Muscle layer of colon (tissue), 2 donors: ENCODE measurements around the gene LRRC19.

Experiments used
- H3K27ac ChIP-seq: one replicate; pipeline ENCODE4 v1.7.0; 2013; ENCODE audit warnings: low read depth, mild to moderate bottlenecking, low read length, moderate library complexity
- H3K27me3 ChIP-seq, 2 donors: one replicate each; pipeline ENCODE4 v1.7.0; 2013; ENCODE audit warnings: low read length in 2 of 2, mild to moderate bottlenecking in 2 of 2; ENCODE audit not compliant: insufficient read depth in 2 of 2, control insufficient read depth in 1 of 2
- H3K36me3 ChIP-seq: one replicate; pipeline ENCODE4 v1.7.0; 2013; ENCODE audit warnings: mild to moderate bottlenecking, low read length; ENCODE audit not compliant: insufficient read depth
- H3K4me1 ChIP-seq: one replicate; pipeline ENCODE4 v1.7.0; 2013; ENCODE audit warnings: mild to moderate bottlenecking, low read length; ENCODE audit not compliant: insufficient read depth
- H3K4me3 ChIP-seq, 2 donors: one replicate each; pipeline ENCODE4 v1.7.0; 2013; ENCODE audit warnings: low read length in 2 of 2, low read depth in 1 of 2, mild to moderate bottlenecking in 1 of 2, moderate library complexity in 1 of 2
- H3K9ac ChIP-seq: one replicate; pipeline ENCODE4 v1.7.0; 2013; ENCODE audit warnings: low read length
- H3K9me3 ChIP-seq: one replicate; pipeline ENCODE4 v1.7.0; 2013; ENCODE audit warnings: mild to moderate bottlenecking, low read length
- donor health status: abdominal sarcoma.
- donor health status: Adenocarcinoma of cecum.

LRRC19 gene

DNA sequence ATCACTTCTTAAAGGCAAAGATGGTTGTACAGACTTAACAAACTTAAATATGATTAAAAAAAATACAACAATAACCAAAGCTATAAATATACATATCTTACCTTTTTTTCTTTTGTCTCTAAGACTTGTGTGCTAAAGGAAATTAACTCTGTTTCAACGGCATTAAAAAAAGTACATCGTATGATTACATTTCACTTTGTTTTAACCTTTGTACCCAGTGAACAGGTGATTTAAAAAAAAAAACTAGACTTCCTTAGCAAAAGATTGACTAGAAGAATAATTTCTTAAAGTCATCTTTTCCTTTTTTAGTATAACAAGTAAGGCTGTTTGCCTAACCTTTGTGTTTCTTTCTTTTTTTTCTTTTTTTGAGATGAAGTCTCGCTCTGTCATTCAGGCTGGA lies at the start of gene LRRC19:
Gene LRRC19 (minus strand): TSS at position 182 of the 400 bp plus-strand sequence. CDS start 5,978 bp downstream, outside the sequence.
- Histone ChIP-seq H3K4me1 (no peaks in the 10 kb centered on the region), H3K4me3 (no peak within 1 kb of the TSS), H3K27ac (no peak within 1 kb of the TSS), H3K9me3 (no peaks in the 10 kb centered on the region), H3K27me3 (no peaks in the 10 kb centered on the region), H3K36me3 (no peaks in the 10 kb centered on the region), H3K9ac (no peak within 1 kb of the TSS)

- H3K27me3 ChIP-seq: no peaks in the 10 kb centered on the region
- H3K9ac ChIP-seq: no peak overlapping the region
- no peaks in the 10 kb centered on the region for H3K9me3 ChIP-seq
- no peaks in the 10 kb centered on the region for H3K4me1 ChIP-seq
- no peak overlapping the region for H3K4me3 ChIP-seq
- H3K27ac ChIP-seq: peak overlapping the region; percentile 21
- no peaks in the 10 kb centered on the region for H3K36me3 ChIP-seq
Observed at GRCh38 chr9:27054841-27055240, 49.4 kb upstream of the LRRC19 start.

GRCh38 chr9:27054125-27054524 lies 48.7 kb upstream of the LRRC19 start:
- H3K4me1 ChIP-seq: peaks cover 4% of the 10 kb centered on the region
- H3K4me3 ChIP-seq: no peak overlapping the region
- no peak overlapping the region for H3K27ac ChIP-seq
- no peaks in the 10 kb centered on the region for H3K27me3 ChIP-seq
- no peak overlapping the region for H3K9ac ChIP-seq
- no peaks in the 10 kb centered on the region for H3K36me3 ChIP-seq
- no peaks in the 10 kb centered on the region for H3K9me3 ChIP-seq

DNA sequence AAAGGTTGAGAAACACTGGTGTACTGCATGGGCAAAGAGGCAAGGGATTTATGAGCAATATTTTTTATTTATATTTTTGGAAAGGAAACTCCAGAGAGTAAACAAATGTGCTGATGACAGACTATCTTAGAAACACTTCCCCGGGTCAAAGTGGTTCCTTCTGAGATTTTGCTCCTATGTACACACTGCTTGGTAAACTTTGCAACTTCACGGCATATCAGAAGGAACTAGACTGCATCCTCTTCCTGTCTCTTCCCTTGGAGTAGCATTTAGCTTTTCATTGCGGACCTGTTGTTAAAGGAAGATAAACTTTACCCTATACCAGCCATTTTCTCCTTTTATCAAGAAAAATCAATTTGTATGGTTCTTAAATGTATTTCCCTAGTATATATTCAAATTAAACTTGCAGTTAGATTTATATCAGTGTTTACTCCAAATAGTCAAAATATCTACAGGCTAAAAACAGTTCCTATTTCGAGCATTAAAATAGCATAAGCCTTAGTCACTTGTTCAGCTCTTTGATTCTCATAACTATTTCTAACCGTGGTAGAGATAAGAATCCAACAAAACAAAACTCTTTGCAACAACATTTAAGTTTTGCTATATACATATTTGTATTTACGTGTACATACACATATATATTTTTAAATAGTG lies 48.0 kb upstream of the LRRC19 start:
- no peak overlapping the region for H3K4me3 ChIP-seq
- H3K9me3 ChIP-seq: no peaks in the 10 kb centered on the region
- H3K27ac ChIP-seq: no peak overlapping the region
- no peaks in the 10 kb centered on the region for H3K27me3 ChIP-seq
- peaks cover 5% of the 10 kb centered on the region for H3K4me1 ChIP-seq
- H3K36me3 ChIP-seq: no peaks in the 10 kb centered on the region
- no peak overlapping the region for H3K9ac ChIP-seq

DNA sequence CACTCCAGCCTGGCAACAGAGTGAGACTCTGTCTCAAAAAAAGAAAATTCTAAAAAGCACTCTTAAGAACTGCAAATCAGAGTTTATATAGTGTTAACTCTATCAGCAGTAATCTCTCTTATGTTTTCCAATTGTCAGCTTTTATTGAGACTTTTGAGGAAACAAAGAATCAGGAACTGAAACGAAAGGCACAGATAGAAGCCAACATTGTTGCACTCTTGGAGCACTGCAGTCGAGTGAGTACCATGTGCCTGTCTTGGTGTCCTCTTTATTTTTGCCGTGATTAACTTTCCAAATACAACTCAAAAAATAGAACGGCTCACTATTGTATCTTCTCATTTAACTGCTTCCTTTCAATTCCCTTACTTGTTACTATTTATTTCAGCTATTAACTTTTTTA lies 41.7 kb upstream of the LRRC19 start:
- Histone ChIP-seq H3K9ac (no peak overlapping the region), H3K36me3 (no peaks in the 10 kb centered on the region), H3K27me3 (no peaks in the 10 kb centered on the region), H3K27ac (no peak overlapping the region), H3K4me3 (no peak overlapping the region), H3K4me1 (peaks cover 5% of the 10 kb centered on the region), H3K9me3 (no peaks in the 10 kb centered on the region)

DNA sequence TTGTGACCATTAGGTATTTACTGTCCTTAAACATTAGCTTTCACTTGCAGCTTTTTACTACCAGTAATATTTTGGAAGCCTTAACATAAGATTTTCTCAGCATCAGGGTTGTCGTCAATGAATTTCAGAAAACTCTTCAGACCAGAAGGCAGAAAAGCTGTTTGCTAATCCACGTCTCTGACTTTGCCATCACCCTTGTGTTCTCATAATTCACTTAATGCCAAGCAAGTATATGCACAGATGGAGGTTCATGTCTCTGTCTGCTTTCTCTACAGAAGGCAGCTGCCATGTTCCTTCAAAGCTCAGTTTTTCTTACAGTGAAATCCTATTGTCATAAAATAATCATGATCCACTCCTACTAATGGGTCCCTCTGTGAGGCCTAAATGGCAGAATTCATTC lies 37.7 kb upstream of the LRRC19 start:
- H3K36me3 ChIP-seq: no peaks in the 10 kb centered on the region
- no peak overlapping the region for H3K4me3 ChIP-seq
- no peak overlapping the region for H3K27ac ChIP-seq
- no peaks in the 10 kb centered on the region for H3K4me1 ChIP-seq
- no peaks in the 10 kb centered on the region for H3K9me3 ChIP-seq
- H3K9ac ChIP-seq: no peak overlapping the region
- H3K27me3 ChIP-seq: no peaks in the 10 kb centered on the region

GRCh38 chr9:27042476-27042875 lies 37.0 kb upstream of the LRRC19 start:
- Histone ChIP-seq H3K9me3 (no peaks in the 10 kb centered on the region), H3K9ac (no peak overlapping the region), H3K27ac (no peak overlapping the region), H3K27me3 (no peaks in the 10 kb centered on the region), H3K4me3 (no peak overlapping the region), H3K4me1 (no peaks in the 10 kb centered on the region), H3K36me3 (no peaks in the 10 kb centered on the region)

- H3K9ac ChIP-seq: no peak overlapping the region
- no peaks in the 10 kb centered on the region for H3K4me1 ChIP-seq
- no peak overlapping the region for H3K4me3 ChIP-seq
- no peaks in the 10 kb centered on the region for H3K36me3 ChIP-seq
- H3K9me3 ChIP-seq: no peaks in the 10 kb centered on the region
- H3K27ac ChIP-seq: no peak overlapping the region
- no peaks in the 10 kb centered on the region for H3K27me3 ChIP-seq
Observed at GRCh38 chr9:27041746-27042145, 36.3 kb upstream of the LRRC19 start.

DNA sequence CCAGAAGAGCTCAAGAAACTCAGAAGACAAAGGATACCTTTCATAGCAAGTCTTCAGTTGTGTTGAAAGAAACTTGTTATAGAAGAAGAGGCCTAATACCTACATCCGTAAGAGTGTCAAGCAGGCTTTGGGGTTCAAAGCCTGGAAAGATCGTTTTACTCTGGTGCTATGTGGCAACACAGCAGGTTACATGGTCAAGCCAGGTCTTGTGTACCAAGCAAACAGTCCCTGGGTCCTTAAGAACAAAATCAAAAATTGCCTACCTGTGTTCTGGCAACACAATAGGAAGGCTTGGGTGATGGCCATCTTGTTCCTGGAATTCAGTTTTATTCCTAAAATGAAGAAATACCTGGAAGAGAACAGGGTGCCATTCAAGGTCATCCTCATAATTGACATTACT lies 32.0 kb upstream of the LRRC19 start:
- H3K4me1 ChIP-seq: no peaks in the 10 kb centered on the region
- no peak overlapping the region for H3K9ac ChIP-seq
- H3K4me3 ChIP-seq: no peak overlapping the region
- no peaks in the 10 kb centered on the region for H3K27me3 ChIP-seq
- H3K9me3 ChIP-seq: no peaks in the 10 kb centered on the region
- no peak overlapping the region for H3K27ac ChIP-seq
- H3K36me3 ChIP-seq: no peaks in the 10 kb centered on the region

DNA sequence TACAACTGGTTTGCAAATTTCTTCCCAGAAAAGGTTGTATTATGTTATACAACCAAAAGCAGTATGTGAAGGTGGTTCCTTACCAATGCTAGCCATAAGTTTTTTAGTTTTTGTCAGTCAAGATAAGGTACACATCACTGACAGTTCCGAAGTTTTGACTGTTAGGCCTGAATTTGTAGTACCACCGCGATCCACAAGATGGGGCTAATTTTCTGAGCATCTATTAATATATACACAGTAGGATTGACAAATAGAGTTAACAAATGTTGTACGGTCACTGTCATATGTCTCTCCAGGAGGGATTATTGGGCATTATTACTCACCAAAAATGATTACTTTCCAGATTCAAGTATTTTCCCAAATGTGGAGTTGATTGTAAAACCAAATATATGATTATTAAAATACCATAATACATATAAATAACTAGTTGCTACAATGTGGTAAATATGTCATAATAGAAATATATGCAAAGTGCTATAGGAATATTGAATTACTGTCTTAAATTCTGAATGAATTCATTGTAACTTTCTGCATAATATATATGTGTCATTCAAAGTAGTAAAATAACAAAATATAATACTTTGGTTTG lies 28.4 kb upstream of the LRRC19 start:
- Histone ChIP-seq H3K4me3 (no peak overlapping the region), H3K27me3 (no peaks in the 10 kb centered on the region), H3K4me1 (no peaks in the 10 kb centered on the region)

DNA sequence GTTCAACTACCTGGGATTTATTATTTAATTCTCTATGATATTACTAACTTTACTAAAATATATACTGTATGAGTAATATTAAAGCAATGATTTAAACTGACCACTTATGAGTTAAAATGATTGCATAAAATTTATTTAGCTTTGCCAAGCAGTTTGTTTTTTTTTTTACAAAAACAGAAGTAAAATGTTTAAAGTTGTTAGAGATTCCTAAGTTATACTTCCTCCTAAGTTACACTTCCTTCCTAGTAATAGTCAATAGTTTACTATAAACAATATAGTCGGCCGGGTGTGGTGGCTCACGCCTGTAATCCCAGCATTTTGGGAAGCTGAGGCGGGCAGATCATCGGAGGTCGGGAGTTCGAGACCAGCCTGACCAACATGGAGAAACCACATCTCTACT lies 23.7 kb upstream of the LRRC19 start:
- no peak overlapping the region for H3K4me3 ChIP-seq

More for the DNA sequence above, 28.4 kb upstream of the LRRC19 start:
- H3K27ac ChIP-seq: no peak overlapping the region
- H3K36me3 ChIP-seq: no peaks in the 10 kb centered on the region
- no peak overlapping the region for H3K9ac ChIP-seq
- no peaks in the 10 kb centered on the region for H3K9me3 ChIP-seq

DNA sequence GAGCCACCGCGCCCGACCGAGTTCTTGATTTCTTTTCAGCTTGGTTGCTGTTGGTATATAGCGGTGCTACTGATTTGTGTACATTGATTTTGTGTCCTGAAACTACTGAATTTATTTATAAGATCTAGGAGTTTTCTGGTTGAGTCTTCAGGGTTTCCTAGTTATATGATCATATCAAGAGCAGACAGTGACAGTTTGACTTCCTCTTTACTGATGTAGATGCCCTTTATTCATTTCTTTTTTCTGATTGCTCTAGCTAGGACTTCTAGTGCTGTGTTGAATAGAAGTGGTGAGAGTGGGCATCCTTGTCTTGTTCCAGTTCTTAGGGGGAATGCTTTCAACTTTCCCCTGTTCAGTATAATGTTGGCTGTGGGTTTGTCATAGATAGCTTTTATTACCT lies 17.4 kb upstream of the LRRC19 start:
- Histone ChIP-seq H3K9me3 (no peaks in the 10 kb centered on the region), H3K27me3 (no peaks in the 10 kb centered on the region), H3K4me1 (no peaks in the 10 kb centered on the region), H3K27ac (no peak overlapping the region), H3K4me3 (no peak overlapping the region), H3K36me3 (peaks cover 11% of the 10 kb centered on the region), H3K9ac (no peak overlapping the region)

More for the DNA sequence above, 23.7 kb upstream of the LRRC19 start:
- Histone ChIP-seq H3K9me3 (no peaks in the 10 kb centered on the region), H3K4me1 (no peaks in the 10 kb centered on the region), H3K27me3 (no peaks in the 10 kb centered on the region), H3K36me3 (peaks cover 2% of the 10 kb centered on the region), H3K9ac (no peak overlapping the region), H3K27ac (no peak overlapping the region)
